H1 (cell line): ENCODE data around the gene CACNA1C. TPM values are rescaled to one million over a fixed set of nuclear protein-coding genes. Genes with fewer than 3 reads are reported as not detected.

Experiments used
- ATF3 ChIP-seq: IDR thresholded peaks from 2 replicates; pipeline ENCODE4 v1.6.1; 2011; ENCODE audit warnings: low read depth, mild to moderate bottlenecking, low read length; ENCODE audit not compliant: insufficient read depth
- CHD2 ChIP-seq: IDR thresholded peaks from 2 replicates; pipeline ENCODE4 v1.6.1; 2012; ENCODE audit warnings: low read length, improper control_type of control experiment
- KDM4A ChIP-seq: IDR thresholded peaks from one replicate; pipeline ENCODE4 v1.7.1; 2012; ENCODE audit warnings: low read depth, mild to moderate bottlenecking, moderate library complexity, low read length, inconsistent platforms; ENCODE audit not compliant: severe bottlenecking
- SP4 ChIP-seq: IDR thresholded peaks from 2 replicates; pipeline ENCODE4 v1.6.1; 2012; ENCODE audit warnings: low read length, inconsistent platforms
- TAF1 ChIP-seq: IDR thresholded peaks from 2 replicates; pipeline ENCODE4 v1.6.1; 2011; ENCODE audit warnings: mild to moderate bottlenecking, low read depth, low read length
- polyA plus RNA-seq, 7 experiments: library from polyadenylated mRNA; depleted of rRNA in 3 of 7; stranded (reverse) in 5 of 7; unstranded in 2 of 7; fragments of >200 nt in 5 of 7; fragments of 200-250 nt in 2 of 7; gene quantifications; 1 replicate in 5 of 7; 2 replicates in 1 of 7; 4 replicates in 1 of 7; pipeline versions ENCODE4 v1.2.1 to v1.2.3, GENCODE V29; 2011 to 2013; ENCODE audit warnings: missing spikeins in 2 of 7, mixed read lengths in 2 of 7
- total RNA-seq: library from RNA; stranded (reverse); fragmentation: NEBNext Ultra II Directional; extraction: Animal tissue kit (Norgen Biotek cat#: 25700); gene quantifications from 2 replicates; pipeline ENCODE4 v1.2.1, GENCODE V29; 2021

CACNA1C gene
- total and polyA plus RNA-seq, 2 of the 8 experiments (the other 6 are each of a cell fraction or from before 2014, with no cell fraction given) = 1.3 TPM

GRCh38 chr12:2110849-2111566 lies 58.2 kb downstream of the CACNA1C start (continued):
- TF ChIP-seq ATF3 = no peak
- no peak for TF ChIP-seq KDM4A
- no peak for TF ChIP-seq CHD2
- TF ChIP-seq TAF1 = no peak
- TF ChIP-seq SP4 = no peak
- TF ChIP-seq, all 59 proteins: peak for 0
